Activated T-cell treated with anti-CD3 and anti-CD28 coated beads, Interleukin-2, amount 50 U/mL, for 72 hours (primary cell): ENCODE results near the gene INHA. TPM values are rescaled to one million over a fixed set of nuclear protein-coding genes. Genes with fewer than 3 reads are reported as not detected.
A peak's percentile ranks its signal among the peaks of the same experiment; 100 is the strongest.

Source experiments
- ATAC-seq, 2 donors: fragments of 150-1000 bp; cut with Tn5 transposase; replicated peaks in 1 of 2; 2 replicates each; pipeline ENCODE4 v1.10.0; 2021; ENCODE audit warnings: moderate library complexity in 2 of 2, mild to moderate bottlenecking in 1 of 2
- DNase-seq, 2 donors: peaks; one replicate each; pipeline ENCODE4 v3.0.0; 2021 to 2022; ENCODE audit warnings: mixed read lengths in 1 of 2
- H3K27ac Mint-ChIP-seq: one replicate; pipeline ENCODE4 v1.8.0; 2022; ENCODE audit warnings: mild to moderate bottlenecking, moderate library complexity, mixed read lengths
- H3K27me3 Mint-ChIP-seq: one replicate; pipeline ENCODE4 v1.8.0; 2022; ENCODE audit warnings: low read depth, mixed read lengths
- H3K36me3 Mint-ChIP-seq, 2 donors: one replicate each; pipeline ENCODE4 v1.8.0; 2022; ENCODE audit warnings: mixed read lengths in 2 of 2, mild to moderate bottlenecking in 1 of 2; ENCODE audit not compliant: insufficient read depth in 2 of 2
- H3K4me1 Mint-ChIP-seq: one replicate; pipeline ENCODE4 v1.8.0; 2022; ENCODE audit warnings: low read depth, mixed read lengths
- H3K4me3 Mint-ChIP-seq, 2 donors: one replicate each; pipeline ENCODE4 v1.8.0; 2022; ENCODE audit warnings: mild to moderate bottlenecking in 2 of 2, mixed read lengths in 2 of 2, moderate library complexity in 2 of 2
- H3K9me3 Mint-ChIP-seq, 2 donors: one replicate each; pipeline ENCODE4 v1.8.0; 2022; ENCODE audit warnings: mixed read lengths in 2 of 2
- total RNA-seq, 2 donors: library from RNA; stranded (reverse); gene quantifications; one replicate each; pipeline ENCODE4 v1.2.3, GENCODE V29; 2022

The INHA gene
- total RNA-seq, 2 donors from 2014 or later, result not detected

GRCh38 chr2:219536425-219536824, 35.7 kb upstream of the INHA start:
- peaks cover 3% of the 10 kb centered on the region for H3K27me3 Mint-ChIP-seq
- H3K9me3 Mint-ChIP-seq, result no peaks in the 10 kb centered on the region
- peaks cover 0 to 2% of the 10 kb centered on the region in 2 donors for H3K36me3 Mint-ChIP-seq
- DNase-seq (no peak), ATAC-seq (no peak)
- no peaks in the 10 kb centered on the region for H3K4me1 Mint-ChIP-seq
- no peak overlapping the region for H3K27ac Mint-ChIP-seq
- no peak overlapping the region for H3K4me3 Mint-ChIP-seq

- no peak overlapping the region for H3K4me3 Mint-ChIP-seq
- ATAC-seq (no peak), DNase-seq (no peak)
- H3K9me3 Mint-ChIP-seq, result no peaks in the 10 kb centered on the region
- H3K4me1 Mint-ChIP-seq, result peaks cover 3% of the 10 kb centered on the region
- no peak overlapping the region for H3K27ac Mint-ChIP-seq
- no peaks in the 10 kb centered on the region for H3K27me3 Mint-ChIP-seq
- H3K36me3 Mint-ChIP-seq, result peaks cover 0 to 2% of the 10 kb centered on the region in 2 donors
Observed at GRCh38 chr2:219536967-219537366, 35.1 kb upstream of the INHA start.

- Mint-ChIP-seq H3K36me3 (peaks cover 0 to 2% of the 10 kb centered on the region in 2 donors), H3K27me3 (no peaks in the 10 kb centered on the region), H3K9me3 (no peaks in the 10 kb centered on the region), H3K4me3 (no peak overlapping the region), H3K27ac (no peak overlapping the region), H3K4me1 (peaks cover 10% of the 10 kb centered on the region)
- ATAC-seq, result no peak
- no peak for DNase-seq
Observed at GRCh38 chr2:219537657-219538488, 34.2 kb upstream of the INHA start.

GRCh38 chr2:219538504-219538951, 33.6 kb upstream of the INHA start:
- Mint-ChIP-seq H3K4me3 (no peak overlapping the region), H3K27ac (no peak overlapping the region), H3K4me1 (peaks cover 10% of the 10 kb centered on the region), H3K27me3 (no peaks in the 10 kb centered on the region), H3K36me3 (peaks cover 0 to 2% of the 10 kb centered on the region in 2 donors), H3K9me3 (no peaks in the 10 kb centered on the region)
- DNase-seq (no peak), ATAC-seq (no peak)

- peaks cover 0 to 2% of the 10 kb centered on the region in 2 donors for H3K36me3 Mint-ChIP-seq
- no peak for DNase-seq
- ATAC-seq, result no peak
- no peaks in the 10 kb centered on the region for H3K27me3 Mint-ChIP-seq
- H3K4me3 Mint-ChIP-seq, result no peak overlapping the region
- peaks cover 12% of the 10 kb centered on the region for H3K4me1 Mint-ChIP-seq
- no peaks in the 10 kb centered on the region for H3K9me3 Mint-ChIP-seq
- no peak overlapping the region for H3K27ac Mint-ChIP-seq
Observed at GRCh38 chr2:219538956-219539788, 32.9 kb upstream of the INHA start.

GRCh38 chr2:219539926-219540678, 32.0 kb upstream of the INHA start:
- H3K36me3 Mint-ChIP-seq, result peaks cover 0 to 2% of the 10 kb centered on the region in 2 donors
- no peaks in the 10 kb centered on the region for H3K9me3 Mint-ChIP-seq
- no peak overlapping the region for H3K4me3 Mint-ChIP-seq
- H3K27ac Mint-ChIP-seq, result no peak overlapping the region
- H3K27me3 Mint-ChIP-seq, result peaks cover 9% of the 10 kb centered on the region
- ATAC-seq, result no peak
- no peak for DNase-seq
- peaks cover 20% of the 10 kb centered on the region for H3K4me1 Mint-ChIP-seq

GRCh38 chr2:219540784-219541504, 31.2 kb upstream of the INHA start:
- H3K36me3 Mint-ChIP-seq, result peaks cover 0 to 2% of the 10 kb centered on the region in 2 donors
- no peaks in the 10 kb centered on the region for H3K9me3 Mint-ChIP-seq
- peaks cover 14% of the 10 kb centered on the region for H3K27me3 Mint-ChIP-seq
- DNase-seq (no peak), ATAC-seq (no peak)
- no peak overlapping the region for H3K27ac Mint-ChIP-seq
- H3K4me3 Mint-ChIP-seq, result peak overlapping the region; percentile 85 to 96
- peaks cover 20% of the 10 kb centered on the region for H3K4me1 Mint-ChIP-seq

- H3K27ac Mint-ChIP-seq, result no peak overlapping the region
- peaks cover 0 to 2% of the 10 kb centered on the region in 2 donors for H3K36me3 Mint-ChIP-seq
- peaks cover 20% of the 10 kb centered on the region for H3K27me3 Mint-ChIP-seq
- H3K4me3 Mint-ChIP-seq, result peak overlapping the region; percentile 85 to 96
- peak; percentile 45 to 50 for ATAC-seq
- DNase-seq, result peak; percentile 91 to 92
- H3K4me1 Mint-ChIP-seq, result peaks cover 20% of the 10 kb centered on the region
- H3K9me3 Mint-ChIP-seq, result no peaks in the 10 kb centered on the region
Observed at GRCh38 chr2:219541611-219542180, 30.4 kb upstream of the INHA start.

- Mint-ChIP-seq H3K27me3 (peaks cover 20% of the 10 kb centered on the region), H3K4me3 (peak overlapping the region; percentile 85 to 96), H3K27ac (peak overlapping the region; percentile 83), H3K9me3 (no peaks in the 10 kb centered on the region), H3K4me1 (peaks cover 20% of the 10 kb centered on the region), H3K36me3 (peaks cover 0 to 2% of the 10 kb centered on the region in 2 donors)
- no peak for DNase-seq
- ATAC-seq, result peak; percentile 51 to 52
Observed at GRCh38 chr2:219542931-219543595, 29.0 kb upstream of the INHA start.

GRCh38 chr2:219543596-219544358, 28.3 kb upstream of the INHA start, which contains the start of the genes CHPF and TMEM198:
TSS of gene CHPF (minus strand) at chr2:219543809. CDS start at chr2:219543538, 271 bp downstream.
TSS of gene TMEM198 (plus strand) at chr2:219544028. CDS start at chr2:219544728, 700 bp downstream.
- H3K27ac Mint-ChIP-seq, result peak within 1 kb of the TSS; percentile 83

GRCh38 chr2:219544567-219544966, 27.5 kb upstream of the INHA start:
- ATAC-seq (no peak), DNase-seq (no peak)
- Mint-ChIP-seq H3K4me3 (peak overlapping the region; percentile 85 to 88), H3K9me3 (no peaks in the 10 kb centered on the region), H3K4me1 (peaks cover 20% of the 10 kb centered on the region), H3K27me3 (peaks cover 20% of the 10 kb centered on the region), H3K27ac (peak overlapping the region; percentile 27), H3K36me3 (peaks cover 0 to 2% of the 10 kb centered on the region in 2 donors)

More at GRCh38 chr2:219543596-219544358, 28.3 kb upstream of the INHA start, which contains the start of the genes CHPF and TMEM198:
- Mint-ChIP-seq H3K9me3 (no peaks in the 10 kb centered on the region), H3K4me1 (peaks cover 20% of the 10 kb centered on the region), H3K27me3 (peaks cover 20% of the 10 kb centered on the region), H3K4me3 (peak within 1 kb of the TSS; percentile 85 to 96), H3K36me3 (peaks cover 0 to 2% of the 10 kb centered on the region in 2 donors)
- peak; percentile 84 to 85 for ATAC-seq
- DNase-seq, result peak; percentile 97 to 98
